Glutamatergic neuron (in vitro differentiated cells): ENCODE measurements around the gene SCAMP4. TPM values are rescaled to one million over a fixed set of nuclear protein-coding genes. Genes with fewer than 3 reads are reported as not detected.

Experiments
- DNase-seq: peaks from one replicate; pipeline ENCODE4 v3.0.0; 2022
- H3K27ac Mint-ChIP-seq: one replicate; pipeline ENCODE4 v1.8.0; 2020; ENCODE audit warnings: mild to moderate bottlenecking, mixed read lengths, inconsistent platforms; ENCODE audit not compliant: unreplicated experiment
- H3K27me3 Mint-ChIP-seq: one replicate; pipeline ENCODE4 v1.8.0; 2020; ENCODE audit warnings: mild to moderate bottlenecking, moderate library complexity, mixed read lengths, inconsistent platforms; ENCODE audit not compliant: unreplicated experiment
- H3K36me3 Mint-ChIP-seq: one replicate; pipeline ENCODE4 v1.8.0; 2020; ENCODE audit warnings: mild to moderate bottlenecking, mixed read lengths, inconsistent platforms; ENCODE audit not compliant: unreplicated experiment
- H3K4me1 Mint-ChIP-seq: one replicate; pipeline ENCODE4 v1.8.0; 2020; ENCODE audit warnings: mild to moderate bottlenecking, low read depth, mixed read lengths, inconsistent platforms; ENCODE audit not compliant: unreplicated experiment
- H3K4me3 Mint-ChIP-seq: one replicate; pipeline ENCODE4 v1.8.0; 2020; ENCODE audit warnings: mild to moderate bottlenecking, mixed read lengths, inconsistent platforms; ENCODE audit not compliant: unreplicated experiment
- H3K9me3 Mint-ChIP-seq: one replicate; pipeline ENCODE4 v1.8.0; 2020; ENCODE audit warnings: mild to moderate bottlenecking, moderate library complexity, mixed read lengths, inconsistent platforms; ENCODE audit not compliant: unreplicated experiment
- total RNA-seq: library from RNA; stranded (reverse); fragmentation: NEBNext Ultra II Directional; extraction: Animal tissue kit (Norgen Biotek cat#: 25700); gene quantifications from one replicate; pipeline ENCODE4 v1.2.1, GENCODE V29; 2021; ENCODE audit not compliant: unreplicated experiment
- TF ChIP-seq, protein P1 (sequence below): fragments of 200-600 bp; sonication (generic); IDR thresholded peaks from one replicate; pipeline ENCODE4 v1.5.0; 2021; ENCODE audit not compliant: partially characterized antibody, unreplicated experiment

Gene SCAMP4
- total RNA-seq, 1 donor from 2014 or later = 66.3 TPM

- H3K4me1 Mint-ChIP-seq = no peaks in the 10 kb centered on the region
- TF ChIP-seq, protein P1, sequence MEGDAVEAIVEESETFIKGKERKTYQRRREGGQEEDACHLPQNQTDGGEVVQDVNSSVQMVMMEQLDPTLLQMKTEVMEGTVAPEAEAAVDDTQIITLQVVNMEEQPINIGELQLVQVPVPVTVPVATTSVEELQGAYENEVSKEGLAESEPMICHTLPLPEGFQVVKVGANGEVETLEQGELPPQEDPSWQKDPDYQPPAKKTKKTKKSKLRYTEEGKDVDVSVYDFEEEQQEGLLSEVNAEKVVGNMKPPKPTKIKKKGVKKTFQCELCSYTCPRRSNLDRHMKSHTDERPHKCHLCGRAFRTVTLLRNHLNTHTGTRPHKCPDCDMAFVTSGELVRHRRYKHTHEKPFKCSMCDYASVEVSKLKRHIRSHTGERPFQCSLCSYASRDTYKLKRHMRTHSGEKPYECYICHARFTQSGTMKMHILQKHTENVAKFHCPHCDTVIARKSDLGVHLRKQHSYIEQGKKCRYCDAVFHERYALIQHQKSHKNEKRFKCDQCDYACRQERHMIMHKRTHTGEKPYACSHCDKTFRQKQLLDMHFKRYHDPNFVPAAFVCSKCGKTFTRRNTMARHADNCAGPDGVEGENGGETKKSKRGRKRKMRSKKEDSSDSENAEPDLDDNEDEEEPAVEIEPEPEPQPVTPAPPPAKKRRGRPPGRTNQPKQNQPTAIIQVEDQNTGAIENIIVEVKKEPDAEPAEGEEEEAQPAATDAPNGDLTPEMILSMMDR = no peak
- no peak overlapping the region for H3K27ac Mint-ChIP-seq
- H3K4me3 Mint-ChIP-seq = no peak overlapping the region
- no peaks in the 10 kb centered on the region for H3K36me3 Mint-ChIP-seq
- peaks cover 2% of the 10 kb centered on the region for H3K9me3 Mint-ChIP-seq
- no peak for DNase-seq
- peaks cover 5% of the 10 kb centered on the region for H3K27me3 Mint-ChIP-seq
Observed at GRCh38 chr19:1967087-1967608, 61.9 kb downstream of the SCAMP4 start.

- Mint-ChIP-seq H3K27ac (no peak overlapping the region), H3K4me3 (no peak overlapping the region), H3K4me1 (no peaks in the 10 kb centered on the region), H3K9me3 (peaks cover 4% of the 10 kb centered on the region), H3K36me3 (no peaks in the 10 kb centered on the region), H3K27me3 (peaks cover 5% of the 10 kb centered on the region)
- DNase-seq = no peak
- TF ChIP-seq, protein P1 = no peak
Observed at GRCh38 chr19:1968279-1969175, 63.3 kb downstream of the SCAMP4 start.

- peaks cover 4% of the 10 kb centered on the region for H3K9me3 Mint-ChIP-seq
- no peak overlapping the region for H3K4me3 Mint-ChIP-seq
- no peak overlapping the region for H3K27ac Mint-ChIP-seq
- peaks cover 5% of the 10 kb centered on the region for H3K27me3 Mint-ChIP-seq
- TF ChIP-seq, protein P1 = no peak
- no peaks in the 10 kb centered on the region for H3K4me1 Mint-ChIP-seq
- no peaks in the 10 kb centered on the region for H3K36me3 Mint-ChIP-seq
- no peak for DNase-seq
Observed at GRCh38 chr19:1969176-1970002, 64.2 kb downstream of the SCAMP4 start.

- peaks cover 4% of the 10 kb centered on the region for H3K9me3 Mint-ChIP-seq
- no peak for DNase-seq
- H3K27ac Mint-ChIP-seq = peak overlapping the region; percentile 48
- no peaks in the 10 kb centered on the region for H3K36me3 Mint-ChIP-seq
- TF ChIP-seq, protein P1 = no peak
- H3K4me1 Mint-ChIP-seq = no peaks in the 10 kb centered on the region
- peaks cover 5% of the 10 kb centered on the region for H3K27me3 Mint-ChIP-seq
- H3K4me3 Mint-ChIP-seq = no peak overlapping the region
Observed at GRCh38 chr19:1970003-1970805, 65.0 kb downstream of the SCAMP4 start.
